ENCODE measurements around the gene TAF7L. TPM values are rescaled to one million over a fixed set of nuclear protein-coding genes. Genes with fewer than 3 reads are reported as not detected.

TAF7L gene
- total RNA-seq, 1 experiment from 2014 or later = not detected

GRCh38 chrX:101230636-101231035, 60.5 kb downstream of the TAF7L start:
- H3K27me3 ChIP-seq (ENCODE audit: insufficient read depth, low read length) = no peaks in the 10 kb centered on the region
- Mint-ChIP-seq H3K4me1 (peaks cover 3 to 10% of the 10 kb centered on the region in 2 experiments; a peak in 3 of 4 replicates), H3K9me3 (peaks cover 54 to 55% of the 10 kb centered on the region in 2 experiments), H3K4me3 (no peak overlapping the region), H3K27ac (no peak overlapping the region), H3K27me3 (ENCODE audit: low read depth) (peaks cover 3% of the 10 kb centered on the region), H3K36me3 (ENCODE audit: insufficient read depth in 1 of 3, low read depth in 3 of 3) (no peaks in the 10 kb centered on the region; a peak in 1 of 7 replicates)
- H3K18ac ChIP-seq (ENCODE audit: insufficient read length, low read depth, low read length) = no peak overlapping the region
- H3K79me2 ChIP-seq (ENCODE audit: insufficient read depth, low read length) = no peaks in the 10 kb centered on the region
- no peak overlapping the region for H3K56ac ChIP-seq (ENCODE audit: insufficient read length, low read depth, low read length)
- no peak overlapping the region for H4K8ac ChIP-seq (replicated peaks; ENCODE audit: insufficient read length, low read depth, low read length)
- H2BK15ac ChIP-seq (ENCODE audit: low read depth, low read length) = no peak overlapping the region
- H4K91ac ChIP-seq (ENCODE audit: insufficient read length, low read depth, low read length) = no peak overlapping the region
- peaks cover 24% of the 10 kb centered on the region for H3K9me3 ChIP-seq (ENCODE audit: control insufficient read depth, low read depth, low read length)
- DNase-seq = no peak
- no peak overlapping the region for H4K5ac ChIP-seq (ENCODE audit: insufficient read length, low read depth, low read length)
- no peak overlapping the region for H3T11ph ChIP-seq (ENCODE audit: low read length)
- H2BK20ac ChIP-seq (ENCODE audit: low read depth, low read length, poor library complexity, severe bottlenecking) = no peak overlapping the region
- no peak for TF ChIP-seq CTCF (conservative IDR thresholded peaks at IDR 0.05)
- H2AFZ ChIP-seq (ENCODE audit: low read length) = no peak overlapping the region
- H4K20me1 ChIP-seq (ENCODE audit: control insufficient read depth, insufficient read depth, insufficient read length) = no peaks in the 10 kb centered on the region
- H2AK5ac ChIP-seq (ENCODE audit: insufficient read length, low read length) = no peak overlapping the region
- H3K14ac ChIP-seq (ENCODE audit: insufficient read depth, low read length) = no peak overlapping the region
- H3K4me1 ChIP-seq (ENCODE audit: insufficient read depth, low read length) = no peaks in the 10 kb centered on the region
- no peak overlapping the region for H3K27ac ChIP-seq (ENCODE audit: insufficient read length, low read depth, low read length)
- no peak overlapping the region for H3K9ac ChIP-seq (ENCODE audit: extremely low read depth, insufficient read length, low read length)
- H2BK5ac ChIP-seq (ENCODE audit: insufficient read length, low read length) = no peak overlapping the region
- H3K4me2 ChIP-seq (ENCODE audit: insufficient read depth, insufficient read length, low read length) = no peak overlapping the region
- H3K4ac ChIP-seq (ENCODE audit: low read depth, low read length) = no peak overlapping the region
- no peak overlapping the region for H3K23ac ChIP-seq (ENCODE audit: insufficient read length, low read depth, low read length)
- no peaks in the 10 kb centered on the region for H3K23me2 ChIP-seq (ENCODE audit: insufficient read length, low read depth, low read length, poor library complexity, severe bottlenecking)
- no peak overlapping the region for H2BK12ac ChIP-seq (ENCODE audit: insufficient read length, low read depth, low read length)
- no CpG with 5 or more reads among the region's 2 CpGs for WGBS (ENCODE audit: extremely low coverage, insufficient read length, low lambda C conversion rate)
- H2BK120ac ChIP-seq (ENCODE audit: low read depth, low read length, poor library complexity, severe bottlenecking) = no peak overlapping the region
- H3K79me1 ChIP-seq (ENCODE audit: insufficient read depth, low read depth, low read length, poor library complexity, severe bottlenecking) = no peaks in the 10 kb centered on the region
